HG02623 (cell line): ENCODE measurements around the gene ACOT7.
A peak's percentile ranks its signal among the peaks of the same experiment; 100 is the strongest.
"Not testable (repeated sequence)": the region's sequence is repeated elsewhere in the genome, so short reads cannot be mapped to it uniquely, and the experiment has no call there.

Experiments used
- ATAC-seq: cut with Tn5 transposase; IDR thresholded peaks from one replicate; pipeline ENCODE4 v1.9.1; 2021; ENCODE audit warnings: moderate library complexity; ENCODE audit not compliant: unreplicated experiment

The ACOT7 gene

DNA sequence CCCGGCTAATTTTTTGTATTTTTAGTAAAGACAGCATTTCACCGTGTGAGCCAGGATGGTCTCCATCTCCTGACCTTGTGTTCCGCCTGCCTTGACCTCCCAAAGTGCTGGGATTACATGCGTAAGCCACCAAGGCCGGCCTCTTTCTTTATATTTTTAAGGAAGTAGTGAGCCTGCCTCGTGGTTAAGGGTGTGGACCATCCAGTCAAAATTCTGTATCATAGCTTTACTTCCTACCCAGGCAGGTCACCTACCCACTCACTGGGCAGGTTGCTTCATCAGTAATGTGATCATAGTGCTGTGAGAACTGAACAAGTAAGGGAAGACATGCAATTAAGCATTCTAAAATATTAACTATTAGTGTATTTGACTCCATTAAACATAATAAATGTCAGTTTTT is 8.1 kb upstream of the ACOT7 start:
- ATAC-seq: no peak

GRCh38 chr1:6399294-6399693 is 5.7 kb upstream of the ACOT7 start:
- ATAC-seq: no peak

GRCh38 chr1:6397844-6398441 is 4.4 kb upstream of the ACOT7 start:
- ATAC-seq: no peak

DNA sequence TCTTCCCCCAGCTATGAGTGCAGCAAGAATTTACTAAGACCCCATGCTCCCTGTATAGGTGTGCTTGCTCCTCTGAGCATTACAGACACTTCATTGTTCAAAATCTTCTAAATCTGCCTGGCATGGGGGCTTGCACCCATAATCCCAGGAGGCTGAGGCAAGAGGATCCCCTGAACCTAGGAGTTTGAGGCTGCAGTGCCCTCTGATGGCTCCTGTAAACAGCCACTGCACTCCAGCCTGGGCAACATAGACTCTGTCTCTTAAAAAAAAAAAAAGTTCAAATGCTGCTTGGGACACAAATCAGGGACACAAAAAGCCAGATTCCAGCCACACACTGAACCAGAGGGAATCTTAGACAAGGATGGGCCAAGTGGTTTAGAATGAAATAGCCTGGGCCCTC is 3.4 kb upstream of the ACOT7 start:
- ATAC-seq: no peak

- not testable (repeated sequence) for ATAC-seq
Measured at GRCh38 chr1:6395781-6396244, 2.2 kb upstream of the ACOT7 start.

GRCh38 chr1:6395130-6395529 is 1.6 kb upstream of the ACOT7 start:
- ATAC-seq: not testable (repeated sequence)

- ATAC-seq: peak; percentile 10
Measured at GRCh38 chr1:6392809-6393399, 663 bp downstream of the ACOT7 start.

GRCh38 chr1:6391951-6392808 is 1.4 kb downstream of the ACOT7 start:
- ATAC-seq: no peak

- ATAC-seq: no peak
Measured at GRCh38 chr1:6389971-6390370, 3.6 kb downstream of the ACOT7 start.

DNA sequence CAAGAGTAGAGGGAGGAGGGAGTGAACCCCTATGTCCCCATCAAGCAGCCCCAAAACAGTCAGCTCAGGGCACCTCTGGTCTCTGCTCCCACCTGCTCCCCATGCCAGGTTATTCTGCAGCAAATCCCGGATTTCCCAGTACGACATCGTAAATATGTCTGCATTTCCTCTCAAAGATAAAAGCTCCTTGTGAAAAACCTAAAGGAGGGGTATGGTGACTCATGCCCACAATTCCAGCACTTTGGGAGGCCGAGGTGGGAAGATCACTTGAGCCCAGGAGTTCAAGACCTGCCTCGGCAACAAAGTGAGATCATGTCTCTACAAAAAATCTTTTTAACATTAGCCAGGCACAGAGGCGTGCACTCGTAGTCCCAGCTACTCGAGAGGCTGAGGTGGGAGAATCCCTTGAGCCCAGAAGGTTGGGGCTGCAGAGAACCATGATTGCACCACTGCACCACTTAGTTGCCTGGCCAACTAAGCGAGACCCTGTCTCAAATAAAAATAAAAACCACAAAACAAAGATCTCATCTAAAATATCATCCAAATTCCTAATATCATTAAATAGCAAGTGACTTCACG is 7.1 kb downstream of the ACOT7 start:
- ATAC-seq: no peak

- ATAC-seq: no peak
Measured at GRCh38 chr1:6385488-6386191, 7.9 kb downstream of the ACOT7 start.

DNA sequence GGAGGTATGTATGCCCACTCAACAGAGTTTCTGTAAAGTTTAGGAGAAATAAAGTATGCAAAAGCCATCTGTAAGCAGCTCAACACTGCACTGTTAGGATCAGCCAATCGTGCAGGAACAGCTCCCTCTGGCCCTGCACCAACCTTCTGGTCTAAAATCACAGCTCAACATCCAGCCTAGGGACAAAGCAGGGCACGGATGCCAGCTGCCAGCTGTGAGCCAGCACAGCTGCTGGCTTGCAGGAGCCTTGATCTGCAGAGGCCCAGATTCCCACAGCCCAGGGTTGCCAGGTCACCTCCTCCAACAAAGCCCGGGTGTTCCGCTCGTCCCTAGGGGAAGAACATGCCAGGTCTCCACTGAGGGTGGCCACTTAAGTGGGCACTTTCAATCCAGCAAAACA is 8.6 kb downstream of the ACOT7 start:
- no peak for ATAC-seq

- ATAC-seq: no peak
Measured at GRCh38 chr1:6384135-6384534, 9.4 kb downstream of the ACOT7 start.

DNA sequence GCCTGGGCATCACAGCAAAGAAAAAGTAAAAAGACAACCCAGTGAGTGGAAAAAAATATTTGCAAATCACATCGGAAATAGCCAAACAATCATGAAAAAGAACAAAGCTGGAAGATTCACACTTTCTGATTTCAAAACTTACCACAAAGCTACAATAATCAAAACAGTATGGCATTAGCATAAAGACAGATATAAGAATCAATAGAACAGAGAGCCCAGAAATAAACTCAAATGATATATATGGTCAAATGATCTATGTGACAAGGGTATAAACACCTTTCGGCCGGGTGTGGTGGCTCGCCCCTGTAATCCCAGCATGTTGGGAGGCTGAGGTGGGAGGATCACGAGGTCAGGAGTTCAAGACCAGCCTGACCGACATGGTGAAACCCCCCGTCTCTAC is 13.5 kb downstream of the ACOT7 start:
- no peak for ATAC-seq

DNA sequence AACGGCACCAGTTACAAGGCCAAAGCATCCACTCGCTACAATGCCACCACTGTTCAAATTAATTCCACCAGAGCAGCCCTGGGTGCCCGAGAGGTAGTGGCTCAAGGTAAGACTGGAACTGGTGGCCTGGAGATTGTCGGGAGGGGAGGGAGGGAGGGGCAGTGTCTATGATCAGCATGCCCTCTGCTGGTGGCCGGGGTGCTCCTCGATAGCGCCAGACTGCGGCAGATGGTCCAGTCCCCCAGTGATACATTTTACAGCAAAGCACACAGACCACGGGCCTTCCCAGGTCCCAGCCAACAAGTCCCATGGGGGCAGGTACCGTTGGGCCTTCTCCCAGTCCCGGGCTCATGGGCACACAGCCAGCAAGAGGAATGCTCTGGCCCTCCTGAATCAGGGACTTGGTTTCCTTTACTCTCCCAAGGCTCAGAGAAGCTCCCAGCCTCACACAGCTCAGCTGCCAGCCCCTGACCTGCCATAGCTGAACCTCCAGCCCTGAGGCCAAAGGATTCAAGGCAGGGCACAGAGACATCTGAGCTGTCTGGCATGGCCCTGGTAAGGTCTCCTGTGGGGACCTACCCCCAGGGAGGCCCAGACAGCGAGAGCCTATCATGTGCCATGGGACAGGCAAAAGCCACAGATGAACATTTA is 15.3 kb downstream of the ACOT7 start:
- ATAC-seq: no peak

- ATAC-seq: no peak
Measured at GRCh38 chr1:6373961-6374720, 19.4 kb downstream of the ACOT7 start.

- not testable (repeated sequence) for ATAC-seq
Measured at GRCh38 chr1:6372236-6372635, 21.3 kb downstream of the ACOT7 start.

- ATAC-seq: no peak
Measured at GRCh38 chr1:6370006-6370405, 23.6 kb downstream of the ACOT7 start.

DNA sequence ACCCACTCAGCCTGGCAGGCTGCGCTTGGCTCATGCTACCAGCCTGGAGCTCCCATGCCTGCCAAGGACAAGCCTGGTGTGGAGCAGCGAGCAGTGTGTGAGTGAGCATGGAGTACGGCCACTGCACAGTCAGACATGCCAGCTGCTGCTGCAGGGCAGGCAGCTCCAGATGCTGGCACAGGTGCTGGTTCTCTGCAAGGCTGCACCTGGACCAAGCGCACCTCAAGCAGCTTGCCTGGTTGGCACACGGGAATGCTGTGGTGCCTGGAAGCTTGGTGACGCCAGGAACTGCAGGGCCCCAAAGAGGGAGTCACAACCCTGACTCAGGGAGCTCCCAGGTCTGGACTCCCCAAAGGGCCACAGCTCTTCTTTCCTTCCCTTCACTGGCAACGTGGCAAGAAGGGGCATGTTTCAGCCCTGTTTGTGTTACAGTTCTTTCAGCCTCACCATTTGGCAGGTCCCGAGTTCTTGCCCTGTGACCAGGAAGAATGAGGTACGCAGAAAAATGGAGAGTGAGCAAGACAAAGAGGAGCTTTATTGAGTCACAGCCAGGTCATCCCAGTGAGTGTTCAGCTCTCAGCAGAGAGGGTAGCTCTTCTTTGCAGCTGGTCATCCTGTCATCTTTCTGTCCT is 26.1 kb downstream of the ACOT7 start:
- no peak for ATAC-seq
